SU-DHL-6 (cell line): Measurements from ENCODE around the gene PRPS1.

Experiments
- CTCF ChIP-seq: fragments of 200-600 bp; sonication (generic); IDR thresholded peaks from one replicate; pipeline ENCODE4 v1.5.1; 2017; ENCODE audit warnings: antibody characterized with exemption, mild to moderate bottlenecking, low read length, moderate library complexity; ENCODE audit not compliant: insufficient read depth, poor library complexity, severe bottlenecking
- EZH2phosphoT487 ChIP-seq: fragments of 200-600 bp; sonication (generic), shearing (Covaris generic); conservative IDR thresholded peaks from 2 replicates; pipeline ENCODE4 v1.6.1; 2018; ENCODE audit warnings: mild to moderate bottlenecking, antibody characterized with exemption, low read length, moderate library complexity, mixed read lengths

GRCh38 chrX:107625739-107626138 lies 2.6 kb upstream of the PRPS1 start:
- TF ChIP-seq CTCF (no peak), EZH2phosphoT487 (no peak)
